ENCODE measurements around the gene PREX1. TPM values are rescaled to one million over a fixed set of nuclear protein-coding genes. Genes with fewer than 3 reads are reported as not detected.

The PREX1 gene
- total and polyA plus RNA-seq, 12 donors, result 10.1 to 85.1 (median 42.9) TPM

DNA sequence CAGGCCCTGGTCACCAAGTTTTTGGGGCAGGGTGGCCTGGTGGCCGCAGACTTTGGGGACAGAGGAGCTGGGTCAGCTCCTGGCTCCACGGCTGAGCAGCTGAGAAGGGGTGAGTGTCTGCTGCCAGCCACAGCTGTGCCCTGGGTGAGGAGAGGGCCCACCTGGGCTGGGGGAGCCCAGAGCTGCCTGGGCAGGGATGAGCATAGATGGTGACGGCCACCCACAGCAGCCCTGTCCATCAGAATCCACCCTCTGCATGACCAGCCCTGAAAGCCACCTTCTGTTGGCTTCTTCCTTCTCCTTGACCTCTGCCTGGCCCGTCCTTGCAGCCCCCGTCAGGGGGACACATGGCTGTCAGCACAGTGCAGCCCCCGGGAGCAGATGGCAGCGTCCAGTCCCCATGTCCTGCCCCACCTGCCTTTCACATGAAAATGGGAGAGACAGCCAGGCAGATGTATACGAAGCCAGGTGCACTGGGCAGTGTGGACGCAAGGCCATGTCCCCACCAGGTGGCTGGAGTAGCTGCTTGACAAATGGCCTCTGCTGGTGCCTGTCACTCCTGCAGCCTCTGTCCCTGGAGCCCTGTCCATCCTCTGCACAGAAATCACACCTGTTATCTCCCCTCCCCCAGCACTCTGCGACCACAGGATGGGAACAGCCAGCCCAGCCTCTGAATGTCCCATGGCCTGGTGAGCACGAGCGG lies 220.8 kb downstream of the PREX1 start:
- Histone ChIP-seq H3K36me3 (replicated peaks in 1 of 2) (no peaks in the 10 kb centered on the region), H3K27ac (no peak overlapping the region), H3K4me1 (replicated peaks in 1 of 2) (no peaks in the 10 kb centered on the region), H3K9me3 (replicated peaks in 1 of 3) (no peaks in the 10 kb centered on the region), H3K4me3 (no peak overlapping the region), H3K27me3 (no peaks in the 10 kb centered on the region)
- no peak for TF ChIP-seq POLR2A (IDR thresholded peaks at IDR 0.05)
- intact Hi-C loops (cut with DNase I), result no loop called here
- DNase-seq, result peak in 2 of 7 donors; percentile 9 to 13
- WGBS, 4 donors, result 82 to 91% (median 87%) methylated on average over 5 to 12 of the region's 12 CpGs

DNA sequence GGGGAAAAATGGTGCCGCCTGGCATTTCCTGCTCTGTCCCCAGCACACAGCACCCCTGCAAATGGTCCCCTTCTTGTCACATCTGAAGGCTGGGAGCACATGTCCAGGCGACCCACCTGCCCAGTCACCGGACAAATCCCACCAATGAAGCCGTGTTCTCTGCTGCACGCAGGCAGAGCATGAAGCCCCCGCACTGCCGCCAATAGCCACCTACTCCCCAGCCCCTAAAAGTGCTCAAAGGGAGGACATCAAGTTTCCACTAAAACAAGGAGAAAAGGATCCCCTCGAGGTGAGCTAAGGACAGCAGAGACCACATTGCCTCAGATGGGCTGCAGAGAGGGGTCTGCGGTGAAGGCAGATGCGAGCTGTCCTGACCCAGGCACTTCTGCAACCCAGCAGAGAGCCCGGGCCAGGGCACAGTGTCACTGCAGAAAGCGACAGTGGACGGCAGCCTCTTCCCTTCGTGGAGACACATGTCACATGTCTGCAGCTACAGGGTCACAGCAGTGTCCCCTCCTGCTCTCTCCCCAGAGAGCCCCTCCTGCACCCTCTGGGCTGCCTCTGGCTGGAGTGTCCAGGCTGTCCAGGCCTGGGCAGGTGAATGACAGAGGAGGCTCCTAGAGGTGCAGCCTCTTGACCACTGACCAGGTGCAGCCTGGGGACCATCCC lies 221.5 kb downstream of the PREX1 start:
- Histone ChIP-seq H3K36me3 (replicated peaks in 1 of 2) (no peaks in the 10 kb centered on the region), H3K9me3 (replicated peaks in 1 of 3) (no peaks in the 10 kb centered on the region), H3K4me1 (replicated peaks in 1 of 2) (no peaks in the 10 kb centered on the region), H3K27me3 (no peaks in the 10 kb centered on the region), H3K27ac (no peak overlapping the region), H3K4me3 (no peak overlapping the region)
- WGBS, 4 donors, result 75 to 81% (median 77%) methylated on average over 10 to 14 of the region's 14 CpGs
- intact Hi-C loops (cut with DNase I), result no loop called here
- TF ChIP-seq, protein P1, sequence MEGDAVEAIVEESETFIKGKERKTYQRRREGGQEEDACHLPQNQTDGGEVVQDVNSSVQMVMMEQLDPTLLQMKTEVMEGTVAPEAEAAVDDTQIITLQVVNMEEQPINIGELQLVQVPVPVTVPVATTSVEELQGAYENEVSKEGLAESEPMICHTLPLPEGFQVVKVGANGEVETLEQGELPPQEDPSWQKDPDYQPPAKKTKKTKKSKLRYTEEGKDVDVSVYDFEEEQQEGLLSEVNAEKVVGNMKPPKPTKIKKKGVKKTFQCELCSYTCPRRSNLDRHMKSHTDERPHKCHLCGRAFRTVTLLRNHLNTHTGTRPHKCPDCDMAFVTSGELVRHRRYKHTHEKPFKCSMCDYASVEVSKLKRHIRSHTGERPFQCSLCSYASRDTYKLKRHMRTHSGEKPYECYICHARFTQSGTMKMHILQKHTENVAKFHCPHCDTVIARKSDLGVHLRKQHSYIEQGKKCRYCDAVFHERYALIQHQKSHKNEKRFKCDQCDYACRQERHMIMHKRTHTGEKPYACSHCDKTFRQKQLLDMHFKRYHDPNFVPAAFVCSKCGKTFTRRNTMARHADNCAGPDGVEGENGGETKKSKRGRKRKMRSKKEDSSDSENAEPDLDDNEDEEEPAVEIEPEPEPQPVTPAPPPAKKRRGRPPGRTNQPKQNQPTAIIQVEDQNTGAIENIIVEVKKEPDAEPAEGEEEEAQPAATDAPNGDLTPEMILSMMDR (IDR thresholded peaks at IDR 0.05), result no peak
- TF ChIP-seq POLR2A (IDR thresholded peaks at IDR 0.05), result no peak
- DNase-seq, result peak in 2 of 7 donors; percentile 2 to 4

DNA sequence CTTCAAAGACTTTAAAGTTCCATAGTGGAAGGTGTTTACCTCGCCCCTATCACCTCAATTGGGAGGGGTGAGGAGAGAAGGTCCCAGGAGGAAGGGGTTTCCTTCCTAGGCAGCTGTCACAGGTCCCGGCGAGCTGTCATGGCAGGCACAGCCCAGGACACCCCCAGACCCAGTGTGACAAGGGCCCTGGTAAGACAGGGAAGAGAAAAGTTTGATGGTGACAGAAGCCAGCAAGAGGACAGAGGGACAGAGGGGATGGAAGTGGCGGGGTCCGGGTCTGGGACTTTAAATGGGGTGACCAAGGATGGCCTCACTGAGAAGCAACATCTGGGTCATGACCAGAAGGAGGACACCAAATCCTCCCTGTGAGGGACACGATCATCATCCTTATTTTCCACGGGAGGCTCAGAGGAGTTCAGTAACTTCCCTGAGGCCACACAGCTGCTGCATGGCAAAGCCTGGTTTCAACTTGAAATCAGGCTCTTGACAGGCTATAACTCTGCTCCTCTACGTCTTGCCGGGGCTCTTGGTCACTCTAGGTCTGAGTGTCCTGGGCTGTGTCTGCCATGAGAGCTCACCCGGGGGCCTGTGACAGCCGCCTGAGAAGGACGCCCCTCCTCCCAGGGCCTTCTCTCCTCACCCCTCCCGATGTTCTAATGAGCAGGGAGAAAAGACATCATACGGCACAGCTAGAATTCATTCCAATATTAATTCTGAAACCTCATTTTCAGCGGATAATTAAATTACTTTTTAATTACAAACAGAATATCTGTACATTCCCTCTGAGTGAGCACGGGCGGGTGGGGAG lies 222.2 kb downstream of the PREX1 start:
- Histone ChIP-seq H3K4me3 (no peak overlapping the region), H3K27me3 (no peaks in the 10 kb centered on the region), H3K27ac (no peak overlapping the region), H3K4me1 (replicated peaks in 1 of 2) (no peaks in the 10 kb centered on the region), H3K9me3 (replicated peaks in 1 of 3) (no peaks in the 10 kb centered on the region), H3K36me3 (replicated peaks in 1 of 2) (no peaks in the 10 kb centered on the region)
- intact Hi-C loops (cut with DNase I), result no loop called here
- TF ChIP-seq, protein P1 (IDR thresholded peaks at IDR 0.05), result no peak
- TF ChIP-seq POLR2A (IDR thresholded peaks at IDR 0.05), result no peak
- 72 to 79% (median 74%) methylated on average over 15 to 17 of the region's 17 CpGs for WGBS, 4 donors
- peak in 2 of 7 donors; percentile 1 to 8 for DNase-seq

DNA sequence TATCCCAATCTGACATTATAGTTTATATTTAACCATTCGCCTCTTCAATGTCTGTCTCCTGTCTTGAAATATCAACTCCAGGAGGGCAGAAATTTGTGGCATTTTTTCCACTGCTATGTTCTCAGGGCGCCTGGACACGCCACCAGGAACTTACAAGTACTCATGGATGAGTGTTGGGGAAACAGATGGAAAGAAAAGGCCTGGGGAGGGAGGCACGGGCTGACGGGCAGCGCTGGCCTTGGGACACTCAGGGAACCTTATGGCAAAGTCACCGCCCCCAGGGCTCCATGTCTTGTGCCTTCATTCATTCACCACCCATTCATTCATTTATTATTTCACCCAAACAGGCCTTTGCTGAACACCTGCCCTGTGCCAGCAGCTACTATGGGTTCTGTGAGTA lies 222.9 kb downstream of the PREX1 start:
- WGBS, 4 donors, result 74 to 80% (median 78%) methylated on average over 7 of the region's 7 CpGs
- Histone ChIP-seq H3K4me1 (replicated peaks in 1 of 2) (no peaks in the 10 kb centered on the region), H3K27ac (no peak overlapping the region), H3K9me3 (replicated peaks in 1 of 3) (no peaks in the 10 kb centered on the region), H3K4me3 (no peak overlapping the region), H3K36me3 (replicated peaks in 1 of 2) (no peaks in the 10 kb centered on the region), H3K27me3 (no peaks in the 10 kb centered on the region)
- peak in 1 of 7 donors; percentile 2 for DNase-seq
- intact Hi-C loops (cut with DNase I), result no loop called here
- TF ChIP-seq POLR2A (IDR thresholded peaks at IDR 0.05), result no peak
- TF ChIP-seq, protein P1 (IDR thresholded peaks at IDR 0.05), result no peak

All from adrenal gland (tissue), 12 donors.